K562 (cell line): ENCODE results near the gene ESAM. TPM values are rescaled to one million over a fixed set of nuclear protein-coding genes. Genes with fewer than 3 reads are reported as not detected.

Source experiments
- ATAC-seq: fragments of 200-7000 bp; cut with Tn5 transposase; 3 replicates; pipeline ENCODE4 v1.9.1; 2020; ENCODE audit warnings: moderate library complexity
- BruUV-seq: library from RNA; stranded (reverse); fragments of 400-500 nt; replicated peaks from 2 replicates; lab custom pipeline; 2021; lab: Mats Ljungman, UMichigan
- CTCF ChIA-PET: fragments of 300-600 bp; formaldehyde crosslinking; extraction: SDS; loops from one replicate; lab custom pipeline; 2021; ENCODE audit warnings: low intra/inter-chr PET ratio; lab: Yijun Ruan, JAX
- POLR2A ChIA-PET: fragments of 300-600, 350-650 bp; sonication (Branson Sonifier 250); formaldehyde crosslinking; extraction: SDS; loops from one replicate; lab custom pipeline; 2021; ENCODE audit warnings: antibody characterized with exemption, inconsistent platforms; lab: Yijun Ruan, JAX
- DNase-seq, 4 experiments: peaks; one replicate each; pipeline versions ENCODE4 v3.0.0 to v3.0.0-alpha.2; 2011 to 2018; ENCODE audit warnings: low spot score in 3 of 4, mixed read lengths in 3 of 4; ENCODE audit errors: extremely low read depth in 1 of 4
- FAIRE-seq: peaks from 2 replicates; lab custom pipeline; 2011; peaks lifted over from hg19 to GRCh38; lab: Jason Lieb, UNC
- H2AFZ ChIP-seq: 2 replicates; pipeline ENCODE4 v1.6.0; 2011; ENCODE audit warnings: low read depth, low read length, control low read depth, inconsistent platforms
- H3K27ac ChIP-seq: fragments of 200-600 bp; 3 replicates; pipeline ENCODE4 v1.8.0; 2011; ENCODE audit warnings: low read depth, mild to moderate bottlenecking, control low read depth, inconsistent platforms, low read length, moderate library complexity, mixed read lengths; ENCODE audit errors: extremely low read depth
- H3K27me3 ChIP-seq, 2 experiments: fragments of 300-600 bp in 1 of 2; 2 replicates in 1 of 2; 3 replicates in 1 of 2; pipeline versions ENCODE4 v1.6.0 to v1.8.0; 2011; ENCODE audit warnings: inconsistent platforms in 2 of 2, low read length in 2 of 2, mild to moderate bottlenecking in 1 of 2, mixed read lengths in 1 of 2, moderate library complexity in 1 of 2; ENCODE audit not compliant: control insufficient read depth in 2 of 2, insufficient read depth in 2 of 2
- H3K36me3 ChIP-seq: fragments of 300-600 bp; 3 replicates; pipeline ENCODE4 v1.8.0; 2011; ENCODE audit warnings: mild to moderate bottlenecking, low read length, inconsistent platforms; ENCODE audit not compliant: control insufficient read depth, insufficient read depth
- H3K4me1 ChIP-seq, 2 experiments: fragments of 200-600 bp in 1 of 2; replicated peaks in 1 of 2; 2 replicates in 1 of 2; 3 replicates in 1 of 2; pipeline versions ENCODE4 v1.5.1 to v1.8.0; 2011; ENCODE audit warnings: inconsistent platforms in 2 of 2, low read length in 2 of 2, mild to moderate bottlenecking in 1 of 2, mixed read lengths in 1 of 2, moderate library complexity in 1 of 2; ENCODE audit not compliant: control insufficient read depth in 2 of 2, insufficient read depth in 2 of 2
- H3K4me2 ChIP-seq: 2 replicates; pipeline ENCODE4 v1.6.1; 2011; ENCODE audit warnings: low read length, control low read depth, inconsistent platforms, mixed read lengths; ENCODE audit not compliant: insufficient read depth
- H3K4me3 ChIP-seq: fragments of 200-600 bp; sonication (generic), shearing (Covaris generic); 2 replicates; pipeline ENCODE4 v1.5.1; 2016; ENCODE audit warnings: control low read depth, inconsistent platforms
- H3K79me2 ChIP-seq: fragments of 200-600 bp; 3 replicates; pipeline ENCODE4 v1.8.0; 2011; ENCODE audit warnings: low read length, inconsistent platforms; ENCODE audit not compliant: control insufficient read depth, insufficient read depth
- H3K9ac ChIP-seq, 2 experiments: 2 replicates each; pipeline versions ENCODE4 v1.6.0 to v1.6.1; 2011; ENCODE audit warnings: low read depth in 2 of 2, low read length in 2 of 2, control low read depth in 1 of 2, inconsistent platforms in 1 of 2, mild to moderate bottlenecking in 1 of 2, mixed read lengths in 1 of 2; ENCODE audit not compliant: insufficient read depth in 1 of 2
- H3K9me1 ChIP-seq: one replicate; pipeline ENCODE4 v1.6.0; 2011; ENCODE audit warnings: inconsistent platforms, mild to moderate bottlenecking, low read length, moderate library complexity; ENCODE audit not compliant: control insufficient read depth, insufficient read depth
- H3K9me3 ChIP-seq: replicated peaks from 2 replicates; pipeline ENCODE4 v1.5.1; 2011; ENCODE audit warnings: low read depth, low read length, inconsistent platforms; ENCODE audit not compliant: control insufficient read depth, insufficient read depth
- H4K20me1 ChIP-seq: replicated peaks from 2 replicates; pipeline ENCODE4 v1.6.1; 2011; ENCODE audit warnings: low read length, inconsistent platforms, mixed read lengths; ENCODE audit not compliant: control insufficient read depth, insufficient read depth
- FOSL1 ChIP-seq: fragments of 200-800 bp; sonication (Bioruptor generic); conservative IDR thresholded peaks from 2 replicates; pipeline ENCODE4 v1.6.1; 2016; ENCODE audit warnings: missing genetic modification characterization, missing compliant biosample characterization
- MAFK ChIP-seq: IDR thresholded peaks from 2 replicates; pipeline ENCODE4 v1.6.1; 2011; ENCODE audit warnings: low read length, improper control_type of control experiment
- MAZ ChIP-seq, 2 experiments: fragments of 450-650 bp in 1 of 2; sonication (generic) in 1 of 2; formaldehyde crosslinking; IDR thresholded peaks in 1 of 2; conservative IDR thresholded peaks in 1 of 2; 2 replicates each; pipeline versions ENCODE4 v1.4.0 to v1.5.0; 2020; ENCODE audit warnings: mild to moderate bottlenecking in 1 of 2, missing genetic modification reagents in 1 of 2
- PHF8 ChIP-seq: fragments of 200-600 bp; sonication (generic); IDR thresholded peaks from 2 replicates; pipeline ENCODE4 v1.6.1; 2012; ENCODE audit warnings: mixed run types, mild to moderate bottlenecking, inconsistent platforms, low read length, moderate library complexity, borderline replicate concordance
- SMAD4 ChIP-seq: fragments of 250-450 bp; sonication (Bioruptor Pico); conservative IDR thresholded peaks from 2 replicates; pipeline ENCODE4 v1.8.0; 2021; ENCODE audit warnings: inconsistent platforms, mild to moderate bottlenecking, moderate library complexity
- TSC22D4 ChIP-seq: fragments of 450-650 bp; IDR thresholded peaks from 2 replicates; pipeline ENCODE4 v1.6.1; 2016; ENCODE audit warnings: missing genetic modification characterization, missing biosample characterization, control low read depth
- ZKSCAN8 ChIP-seq: fragments of 200-800 bp; sonication (Bioruptor generic); IDR thresholded peaks from 2 replicates; pipeline ENCODE4 v1.6.1; 2016; ENCODE audit warnings: missing genetic modification characterization, missing compliant biosample characterization
- ZNF512 ChIP-seq: IDR thresholded peaks from 2 replicates; pipeline ENCODE4 v1.6.1; 2016; ENCODE audit warnings: missing genetic modification characterization, missing compliant biosample characterization
- ZZZ3 ChIP-seq: fragments of 450-650 bp; IDR thresholded peaks from 2 replicates; pipeline ENCODE4 v1.6.1; 2016; ENCODE audit warnings: antibody characterized with exemption, mild to moderate bottlenecking, moderate library complexity
- WGBS: fragments of 100-300 bp; shearing (Covaris generic); methylation state at CpG from one replicate; pipeline ENCODE4 v1.1.6; 2016; ENCODE audit warnings: low coverage, mixed read lengths; ENCODE audit not compliant: insufficient coverage; ENCODE audit errors: missing lambda C conversion rate; 5-methylcytosine and 5-hydroxymethylcytosine counted together
- in situ Hi-C: fragments of 300-500 bp; cut with MboI; formaldehyde crosslinking; loops from 4 replicates; pipeline ENCODE4 v1.15.0; 2018; ENCODE audit warnings: inconsistent platforms, mixed read lengths
- intact Hi-C: fragments of 100-400 bp; cut with micrococcal nuclease; formaldehyde crosslinking; loops from 2 replicates; pipeline ENCODE4 v1.14.2; 2022
- polyA plus RNA-seq, 8 experiments: library from polyadenylated mRNA; depleted of rRNA in 4 of 8; stranded (reverse) in 5 of 8; unstranded in 3 of 8; fragments of >200 nt; fragmentation: Nextera tagmentation in 2 of 8; fragmentation: Illumina TruSeq in 1 of 8; extraction: Ambion mirVana in 2 of 8; extraction: Trizol in 1 of 8; gene quantifications; 2 replicates each; pipeline versions ENCODE4 v1.2.1 to v1.2.3, GENCODE V29; 2011 to 2014; ENCODE audit warnings: inconsistent platforms in 1 of 8, missing spikeins in 1 of 8
- total RNA-seq, 7 experiments: library from RNA; depleted of rRNA in 6 of 7; stranded (reverse); fragments of >200 nt in 6 of 7; fragmentation: Illumina TruSeq in 2 of 7; extraction: Trizol in 2 of 7; gene quantifications; 2 replicates each; pipeline versions ENCODE4 v1.2.1 to v1.2.3, GENCODE V29; 2011 to 2021; ENCODE audit warnings: low replicate concordance in 1 of 7

The ESAM gene
- total and polyA plus RNA-seq, 9 of the 15 experiments (the other 6 are each of a cell fraction or from before 2014, with no cell fraction given), result 0.06 to 1.5 (median 0.22) TPM

GRCh38 chr11:124779568-124779967, 17.5 kb upstream of the ESAM start:
- Histone ChIP-seq H3K9me1 (no peaks in the 10 kb centered on the region), H3K4me2 (no peak overlapping the region), H3K36me3 (no peaks in the 10 kb centered on the region), H3K9ac (no peak overlapping the region), H3K27me3 (no peaks in the 10 kb centered on the region), H3K4me1 (no peaks in the 10 kb centered on the region), H2AFZ (no peak overlapping the region), H3K9me3 (no peaks in the 10 kb centered on the region), H3K4me3 (no peak overlapping the region), H3K79me2 (no peaks in the 10 kb centered on the region), H3K27ac (no peak overlapping the region), H4K20me1 (no peaks in the 10 kb centered on the region)
- TF ChIP-seq ZKSCAN8 (no peak), SMAD4 (CRISPR knock-in tag) (no peak), MAZ (CRISPR knock-in tag; conservative IDR thresholded peaks at IDR 0.05 in 1 of 2, IDR thresholded peaks at IDR 0.05 in 1 of 2) (no peak), ZNF512 (tag) (no peak), MAFK (no peak), FOSL1 (no peak), TSC22D4 (tag) (no peak), PHF8 (no peak), ZZZ3 (no peak)
- ChIA-PET CTCF (no interaction called here), POLR2A (interaction anchor here (2.0 kb wide), 1 partner anchor 14 kb away, joined by 4 read pairs; no protein-coding TSS in a partner anchor)
- DNase-seq, result no peak
- 81% methylated on average over 1 of the region's 1 CpG for WGBS
- intact Hi-C loops (no loop called here), in situ Hi-C loops (no loop called here)
- no peak for FAIRE-seq
- BruUV-seq, result no TSS peak
- ATAC-seq, result no peak
